ENCODE data around the gene NKAP.
"Not testable (repeated sequence)": the region's sequence is repeated elsewhere in the genome, so short reads cannot be mapped to it uniquely, and the experiment has no call there.

Gene NKAP

DNA sequence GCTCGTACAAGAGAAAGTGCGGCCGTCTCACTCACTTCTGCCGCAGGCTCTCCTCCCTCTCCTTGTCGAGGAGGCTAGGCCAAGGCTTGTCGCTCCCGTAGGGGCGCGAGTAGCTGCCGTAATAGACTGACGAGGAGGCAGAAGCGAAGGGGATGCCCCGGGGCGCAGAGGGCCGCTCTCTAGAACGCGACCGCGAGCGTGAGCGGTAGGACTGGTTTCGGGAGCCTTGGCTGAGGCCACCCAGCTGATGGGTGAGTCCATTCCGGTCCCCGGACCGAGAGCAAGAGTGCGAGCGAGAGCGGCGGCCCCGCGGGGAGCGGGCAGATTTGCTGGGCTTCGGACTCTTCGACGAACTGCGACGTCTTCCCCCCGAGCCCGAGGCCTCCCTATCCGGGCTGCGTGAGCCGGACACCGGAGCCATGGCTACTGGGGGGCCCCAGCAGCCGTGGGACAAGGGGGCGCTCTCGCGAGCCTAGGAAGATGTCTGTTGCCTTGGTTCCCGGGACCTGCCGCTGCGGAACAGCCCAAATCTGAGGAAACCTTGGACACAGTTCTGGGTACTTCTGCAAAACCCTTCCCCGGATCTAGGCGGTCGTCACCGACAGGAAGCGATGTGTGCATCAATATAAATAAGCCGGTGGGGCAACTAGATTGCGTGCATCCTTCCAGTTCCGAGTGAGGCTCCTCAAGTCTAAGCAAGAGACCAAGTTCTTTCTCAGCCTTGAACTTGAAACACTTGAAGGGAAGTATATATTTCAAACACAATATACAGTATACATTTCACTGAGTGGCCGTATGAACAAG is at the start of gene NKAP:
NKAP (minus strand) TSS at position 567 of the 804 bp plus-strand sequence; CDS start at position 421, 146 bp downstream.
- DNase-seq: peak; percentile 44

DNA sequence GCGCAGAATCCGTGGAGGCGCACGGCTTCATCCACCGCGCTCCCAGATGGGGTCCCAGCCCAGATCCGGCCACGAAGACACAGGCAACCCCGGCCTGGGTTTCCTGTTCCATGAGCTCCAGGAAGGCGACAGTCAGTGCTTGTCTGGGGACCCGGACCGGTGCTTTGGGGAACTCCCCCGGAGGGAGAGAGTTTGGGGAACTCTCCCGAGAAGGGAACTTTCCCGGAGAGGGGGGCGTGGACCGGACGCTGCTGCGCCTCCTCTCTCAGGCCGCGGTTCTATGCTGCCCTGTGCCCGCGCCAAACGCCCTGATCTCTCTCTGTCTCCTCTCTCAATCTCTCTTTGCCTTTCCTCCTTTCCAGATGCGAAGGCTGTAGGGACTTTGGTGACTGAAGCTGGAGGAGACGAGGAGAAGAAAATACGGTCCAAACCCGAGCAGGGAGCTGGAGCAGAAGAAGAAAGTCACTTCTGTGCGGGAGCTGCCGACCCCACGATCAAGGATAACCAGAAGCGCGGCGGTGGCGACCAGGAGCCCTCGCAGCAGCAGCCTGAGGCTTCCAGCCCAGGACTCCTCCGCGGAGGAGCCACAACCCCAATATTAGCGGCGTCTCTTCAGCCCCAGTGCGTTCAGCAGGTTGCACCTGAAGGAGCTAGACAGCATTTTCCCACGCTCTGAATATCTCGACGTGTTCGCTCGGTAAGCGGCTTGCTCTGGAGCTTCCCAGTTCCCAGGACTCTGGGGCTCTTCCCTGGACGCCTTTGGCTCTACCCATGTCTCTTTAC is 47.6 kb upstream of the NKAP start:
- no peak for DNase-seq

DNA sequence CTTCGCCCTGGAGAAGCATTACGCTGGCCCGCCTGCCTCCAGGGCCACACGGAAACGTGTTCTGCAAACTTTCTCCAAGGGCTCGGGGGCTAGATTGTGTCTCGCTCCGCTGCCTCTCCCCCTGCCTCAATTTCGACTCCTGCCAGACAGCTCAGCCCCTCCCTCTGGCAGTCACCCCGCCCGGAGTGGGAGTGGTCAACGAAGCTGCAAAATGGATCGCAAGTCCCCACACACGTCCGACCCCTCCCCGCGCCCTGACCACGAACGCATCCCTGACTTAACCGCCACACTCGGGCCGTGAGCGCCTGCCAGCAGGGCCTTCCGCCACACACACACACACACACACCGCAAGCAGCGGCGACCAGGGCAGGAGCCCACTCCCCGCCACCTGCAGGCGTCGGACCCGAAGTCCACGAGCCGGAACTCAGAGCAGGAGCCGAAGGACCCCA is 47.0 kb upstream of the NKAP start:
- DNase-seq: no peak

DNA sequence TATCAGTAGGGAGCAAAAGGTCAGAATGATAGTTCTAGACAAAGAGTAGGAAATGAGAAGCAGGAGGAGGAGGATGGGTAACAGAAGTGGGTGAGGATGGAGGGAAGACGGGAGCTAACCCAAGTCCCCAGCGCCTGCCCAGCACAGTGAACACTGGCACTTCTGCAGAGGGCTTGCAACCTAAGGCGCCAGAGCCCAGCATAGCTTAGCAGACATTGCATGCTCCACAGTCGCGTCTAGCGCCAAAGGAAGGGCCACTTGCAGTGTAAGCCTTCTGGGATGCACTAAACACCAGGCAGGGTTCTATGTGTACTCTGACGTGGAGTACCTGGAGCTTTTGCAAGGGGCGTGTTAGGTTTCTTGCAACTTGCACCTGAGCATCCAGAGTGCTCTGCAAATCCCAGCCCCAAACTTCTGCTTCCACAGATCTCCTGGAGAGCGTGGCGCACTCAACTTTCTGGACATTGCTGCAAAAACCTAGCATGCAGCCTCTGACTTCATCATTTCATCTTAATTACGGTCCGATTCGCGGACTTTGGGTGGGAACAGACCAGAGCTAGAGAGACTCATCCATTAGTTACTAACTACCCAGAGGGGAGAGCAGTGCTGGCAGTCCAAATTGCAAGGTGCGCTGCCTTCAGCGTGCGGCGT is 46.5 kb upstream of the NKAP start:
- no peak for DNase-seq

DNA sequence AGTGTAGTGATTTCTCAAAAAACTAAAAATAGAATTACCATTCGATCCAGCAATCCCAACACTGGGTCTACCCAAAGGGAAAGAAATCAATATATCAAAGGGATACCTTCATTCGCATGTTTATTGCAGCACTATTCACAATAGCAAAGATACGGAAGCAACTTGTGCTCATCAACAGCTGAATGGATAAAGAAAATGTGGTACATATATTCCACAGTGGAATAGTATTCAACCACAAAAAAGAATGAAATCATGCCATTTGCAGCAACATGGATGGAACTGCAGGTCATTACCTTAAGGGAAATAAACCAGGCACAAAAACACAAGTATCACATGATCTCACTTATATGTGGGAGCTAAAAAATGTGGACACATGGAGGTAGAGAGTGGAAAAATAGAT is 42.7 kb upstream of the NKAP start:
- DNase-seq: no peak

DNA sequence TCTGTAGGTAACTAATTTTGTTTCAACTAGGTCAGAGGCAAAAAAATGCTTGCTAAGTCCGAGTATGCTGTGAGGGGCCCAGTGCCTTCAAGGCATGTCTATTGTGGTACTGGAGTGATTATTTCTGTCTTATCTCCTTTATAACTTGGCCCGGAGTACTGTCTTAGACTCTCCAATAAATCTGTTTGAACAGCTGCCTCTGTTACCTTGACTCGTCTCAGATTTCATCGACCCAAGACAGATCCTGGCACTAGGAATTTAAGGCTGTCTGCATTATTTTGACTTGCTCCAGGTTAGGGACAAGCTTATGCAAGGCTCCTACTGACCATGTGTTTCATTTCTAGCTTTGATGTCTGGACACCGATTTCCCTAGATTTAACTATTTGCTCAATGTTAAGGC is 41.1 kb upstream of the NKAP start:
- DNase-seq: no peak

DNA sequence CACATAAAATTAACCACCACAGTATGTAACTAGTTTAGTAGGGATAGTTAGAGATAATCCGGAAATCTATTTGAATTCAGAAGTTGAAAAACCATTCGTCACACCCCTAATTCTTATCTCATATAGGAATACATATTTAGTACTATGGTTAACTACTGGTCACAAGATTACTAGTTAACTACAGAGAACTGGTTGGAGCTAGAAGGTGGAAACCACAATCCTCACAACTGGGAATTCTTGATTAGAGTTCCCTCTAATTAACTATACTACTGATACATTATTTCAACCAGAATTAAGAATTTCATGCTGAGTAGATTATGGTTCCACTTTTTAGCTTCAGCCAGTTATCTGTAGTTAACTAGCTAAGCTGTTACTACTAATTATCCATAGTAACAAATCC is 39.9 kb upstream of the NKAP start:
- no peak for DNase-seq

DNA sequence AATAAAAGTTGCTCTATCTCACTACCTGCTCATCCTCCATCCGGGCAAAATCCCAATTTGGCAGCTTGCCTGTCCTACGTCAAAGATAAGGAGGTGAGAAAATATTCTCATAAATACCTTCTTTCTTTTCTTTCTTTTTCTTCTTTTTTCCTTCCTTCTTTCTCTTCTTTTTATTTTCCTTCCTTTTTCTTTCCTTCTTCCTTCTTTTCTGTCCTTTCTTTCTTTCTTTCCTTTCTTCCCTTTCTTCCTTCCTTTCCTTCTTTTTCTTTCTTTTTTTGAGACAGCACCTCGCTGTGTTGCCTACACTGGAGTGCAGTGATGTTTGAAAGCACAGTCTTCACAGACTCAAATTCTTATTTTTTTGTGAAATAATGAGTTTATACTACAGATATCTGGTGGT is 38.6 kb upstream of the NKAP start:
- DNase-seq: no peak

DNA sequence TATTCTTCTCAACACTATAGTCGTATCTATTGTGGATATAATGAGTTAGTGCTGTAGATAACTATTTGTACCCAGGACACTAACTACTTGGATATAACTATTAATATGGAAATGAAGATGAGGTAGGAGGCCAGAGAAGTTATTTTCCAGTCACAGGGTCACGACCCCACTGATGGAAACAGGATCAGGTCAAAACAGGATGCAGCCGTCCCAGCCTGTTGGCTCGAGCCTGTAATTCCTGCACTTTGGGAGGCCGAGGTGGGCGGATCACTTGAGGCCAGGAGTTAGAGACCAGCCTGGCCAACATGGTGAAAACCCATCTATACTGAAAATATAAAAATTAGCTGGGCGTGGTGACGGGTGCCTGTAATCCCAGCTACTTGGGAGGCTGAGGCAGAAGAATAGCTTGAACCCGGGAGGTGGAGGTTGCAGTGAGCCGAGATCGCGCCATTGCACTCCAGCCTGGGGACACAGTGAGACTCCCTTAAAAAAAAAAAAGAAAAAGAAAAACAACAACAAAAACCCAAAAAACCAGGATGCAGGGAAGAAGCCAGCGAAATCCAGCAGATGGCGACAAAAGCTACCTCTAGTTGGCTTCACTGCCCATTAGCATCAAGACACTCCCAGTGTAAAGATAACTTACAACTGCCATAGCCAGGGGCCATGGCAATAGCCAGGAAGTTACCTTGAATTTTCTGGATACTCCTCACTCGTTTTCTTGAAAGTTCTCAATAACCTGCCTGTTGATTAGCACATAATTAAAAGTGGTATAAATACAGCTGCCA is 37.9 kb upstream of the NKAP start:
- no peak for DNase-seq

DNA sequence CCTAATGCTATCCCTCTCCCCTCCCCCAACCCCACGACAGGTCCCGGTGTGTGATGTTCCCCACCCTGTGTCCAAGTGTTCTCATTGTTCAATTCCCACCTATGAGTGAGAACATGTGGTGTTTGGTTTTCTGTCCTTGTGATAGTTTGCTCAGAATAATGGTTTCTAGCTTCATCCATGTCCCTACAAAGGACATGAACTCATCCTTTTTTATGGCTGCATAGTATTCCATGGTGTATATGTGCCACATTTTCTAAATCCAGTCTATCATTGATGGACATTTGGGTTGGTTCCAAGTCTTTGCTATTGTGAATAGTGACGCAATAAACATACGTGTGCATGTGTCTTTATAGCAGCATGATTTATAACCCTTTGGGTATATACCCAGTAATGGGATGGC is 33.6 kb upstream of the NKAP start:
- DNase-seq: not testable (repeated sequence)

DNA sequence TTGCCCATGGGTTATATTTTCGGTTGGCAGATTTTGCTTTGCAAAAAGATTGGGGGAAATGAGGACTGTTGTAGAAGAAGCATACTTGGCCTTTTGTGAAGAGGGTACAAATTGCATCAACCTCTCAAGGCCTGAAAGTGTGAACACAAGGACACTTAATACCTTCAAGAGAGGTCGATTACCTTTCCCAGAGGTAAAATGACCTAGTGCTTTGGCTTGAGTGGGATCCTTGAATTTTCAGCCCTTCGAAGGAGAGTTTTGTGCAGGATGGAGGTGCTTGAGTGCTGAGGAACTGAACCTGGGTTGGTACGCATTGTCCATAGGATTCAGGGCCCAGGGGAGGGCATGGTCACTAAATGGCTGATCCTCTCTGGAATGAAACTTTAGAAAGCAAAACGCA is 27.6 kb upstream of the NKAP start:
- no peak for DNase-seq

DNA sequence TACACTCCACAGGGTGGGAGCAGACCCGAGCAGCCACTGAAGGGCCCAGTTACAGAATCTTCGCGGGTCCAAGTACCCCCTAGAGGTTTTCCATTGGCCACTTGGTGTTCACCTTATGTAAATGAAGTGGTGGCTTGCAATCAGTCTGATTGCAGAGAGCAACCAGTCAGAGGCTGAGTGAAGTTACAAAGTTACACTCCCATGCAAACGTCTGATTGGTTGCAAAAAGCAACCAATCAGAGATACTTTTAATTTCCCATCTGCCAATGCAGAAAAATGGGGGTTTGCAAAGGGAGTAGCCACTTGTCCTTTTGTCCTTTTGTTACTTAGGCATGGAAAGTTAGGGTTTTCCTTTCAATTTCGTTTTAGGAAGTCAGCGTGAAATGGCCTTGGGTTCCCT is 27.0 kb upstream of the NKAP start:
- no peak for DNase-seq

DNA sequence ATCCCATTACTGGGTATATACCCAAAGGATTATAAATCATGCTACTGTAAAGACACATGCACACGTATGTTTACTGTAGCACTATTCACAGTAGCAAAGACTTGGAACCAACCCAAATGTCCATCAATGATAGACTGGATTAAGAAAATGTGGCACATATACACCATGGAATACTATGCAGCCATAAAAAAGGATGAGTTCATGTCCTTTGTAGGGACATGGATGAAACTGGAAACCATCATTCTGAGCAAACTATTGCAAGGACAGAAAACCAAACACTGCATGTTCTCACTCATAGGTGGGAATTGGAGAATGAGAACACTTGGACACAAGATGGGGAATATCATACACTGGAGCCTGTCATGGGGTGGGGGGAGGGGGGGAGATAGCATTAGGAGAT is 23.3 kb upstream of the NKAP start:
- DNase-seq: not testable (repeated sequence)

DNA sequence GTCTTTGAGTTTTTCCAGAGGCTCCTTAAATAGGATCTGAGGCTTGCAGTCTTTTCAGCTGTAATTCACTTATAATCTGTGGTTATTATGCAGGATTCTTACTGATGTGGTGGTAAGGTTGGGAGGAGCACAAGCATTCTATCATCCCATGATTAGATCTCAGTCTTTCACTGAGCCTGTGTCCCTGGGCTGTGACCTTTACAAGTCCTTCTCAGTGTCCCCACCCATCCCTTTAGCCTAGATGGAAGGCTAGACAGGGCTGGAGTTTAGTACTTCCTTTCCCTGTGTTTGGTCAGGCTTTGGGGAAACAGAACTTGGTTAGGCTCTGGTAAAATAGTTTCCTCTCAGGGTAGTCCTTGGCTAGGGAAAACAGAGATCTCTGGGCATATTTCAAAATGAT is 17.1 kb upstream of the NKAP start:
- DNase-seq: no peak

DNA sequence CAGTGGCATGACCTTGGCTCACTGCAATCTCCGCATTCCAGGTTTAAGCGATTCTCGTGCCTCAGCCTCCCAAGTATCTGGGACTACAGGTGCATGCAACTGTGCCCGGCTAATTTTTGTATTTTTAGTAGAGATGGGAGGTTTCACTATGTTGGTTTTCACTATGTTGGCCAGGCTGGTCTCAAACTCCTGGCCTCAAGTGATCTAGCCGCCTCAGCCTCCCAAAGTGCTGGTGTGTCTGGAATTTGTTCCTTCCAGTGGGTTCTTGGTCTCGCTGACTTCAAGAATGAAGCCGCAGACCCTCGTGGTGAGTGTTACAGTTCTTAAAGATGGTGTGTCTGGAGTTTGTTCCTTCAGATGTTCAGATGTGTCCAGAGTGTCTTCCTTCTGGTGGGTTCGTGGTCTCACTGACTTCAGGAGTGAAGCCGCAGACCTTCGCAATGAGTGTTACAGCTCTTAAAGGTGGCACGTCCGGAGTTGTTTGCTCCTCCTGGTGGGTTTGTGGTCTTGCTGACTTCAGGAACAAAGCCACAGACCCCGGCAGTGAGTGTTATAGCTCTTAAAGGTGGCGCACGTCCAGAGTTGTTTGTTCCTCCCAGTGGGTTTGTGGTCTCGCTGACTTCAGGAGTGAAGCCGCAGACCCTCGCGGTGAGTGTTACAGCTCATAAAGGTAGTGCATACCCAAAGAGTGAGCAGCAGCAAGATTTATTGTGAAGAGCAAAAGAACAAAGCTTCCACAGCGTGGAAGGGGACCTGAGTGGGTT is 12.4 kb upstream of the NKAP start:
- DNase-seq: not testable (repeated sequence)

DNA sequence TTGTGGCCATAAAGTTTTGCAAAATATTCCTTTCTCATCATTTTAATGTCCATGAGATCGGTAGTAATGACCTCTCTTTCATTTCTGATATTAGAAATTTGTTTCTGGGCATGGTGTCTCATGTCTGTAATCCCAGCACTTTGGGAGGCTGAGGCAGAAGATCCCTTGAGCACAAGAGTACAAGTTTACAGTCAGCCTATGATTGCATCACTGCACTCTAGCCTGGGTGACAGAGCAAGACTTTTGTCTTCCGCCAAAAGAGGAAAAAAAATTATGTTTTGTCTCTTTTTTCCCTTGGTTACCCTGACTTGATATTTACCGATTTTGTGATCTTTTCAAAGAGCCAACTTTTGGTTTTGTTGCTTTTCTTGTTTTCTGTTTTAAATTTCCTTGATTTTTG is 10.8 kb upstream of the NKAP start:
- DNase-seq: no peak

DNA sequence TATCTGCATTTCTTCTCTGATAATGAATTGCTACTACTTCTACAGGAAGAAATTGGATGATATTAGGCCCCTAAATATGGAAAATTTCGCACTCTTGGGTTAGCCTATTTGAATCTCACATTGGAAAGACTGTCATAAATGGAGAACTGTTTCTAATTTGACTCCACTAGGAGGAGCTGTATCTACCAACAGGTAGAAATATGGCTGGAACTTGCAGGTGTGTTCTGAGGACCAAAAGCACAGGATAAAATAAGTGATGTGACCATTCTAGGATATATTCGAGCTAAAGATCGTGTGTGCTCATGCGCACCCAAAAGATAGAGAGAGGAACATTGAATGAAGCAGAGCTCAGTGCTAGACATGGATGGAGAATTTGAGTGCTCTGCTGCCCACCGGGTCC is 4.8 kb upstream of the NKAP start:
- no peak for DNase-seq

DNA sequence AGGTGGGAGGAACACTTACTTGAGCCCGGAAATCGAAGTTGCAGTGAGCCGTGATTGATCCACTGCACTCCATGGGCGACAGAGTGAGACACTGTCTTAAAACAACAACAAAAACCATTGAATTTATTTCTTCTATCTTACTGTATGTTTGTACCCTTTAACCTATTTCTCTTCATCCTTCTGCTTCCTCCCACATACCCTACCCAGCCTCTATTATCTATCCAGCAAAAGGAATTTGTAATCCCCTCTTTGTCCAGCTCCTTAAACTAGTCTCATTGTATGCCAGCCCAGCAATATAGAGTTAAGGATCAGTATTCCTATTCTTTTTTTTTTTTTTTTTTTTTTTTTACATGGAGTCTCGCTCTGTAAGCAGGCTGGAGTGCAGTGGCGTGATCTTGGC is 1.9 kb upstream of the NKAP start:
- DNase-seq: no peak

DNA sequence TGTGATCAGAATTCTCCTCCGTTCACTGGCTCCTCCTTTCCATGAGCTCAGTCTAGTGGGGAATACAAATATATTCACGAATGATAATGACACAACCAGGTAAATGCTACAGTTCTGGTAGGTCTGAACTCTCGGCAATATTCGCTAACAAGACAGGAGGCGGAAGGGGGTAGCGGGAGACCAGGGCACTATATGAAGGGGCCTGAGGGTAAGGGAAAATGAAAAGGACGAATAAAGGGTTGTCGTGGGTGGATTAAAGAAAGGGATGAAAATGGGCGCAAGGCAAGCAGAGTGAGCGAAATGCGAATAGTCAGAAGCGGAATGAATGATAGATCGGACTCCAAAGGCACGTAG is 743 bp downstream of the NKAP start:
- no peak for DNase-seq

DNA sequence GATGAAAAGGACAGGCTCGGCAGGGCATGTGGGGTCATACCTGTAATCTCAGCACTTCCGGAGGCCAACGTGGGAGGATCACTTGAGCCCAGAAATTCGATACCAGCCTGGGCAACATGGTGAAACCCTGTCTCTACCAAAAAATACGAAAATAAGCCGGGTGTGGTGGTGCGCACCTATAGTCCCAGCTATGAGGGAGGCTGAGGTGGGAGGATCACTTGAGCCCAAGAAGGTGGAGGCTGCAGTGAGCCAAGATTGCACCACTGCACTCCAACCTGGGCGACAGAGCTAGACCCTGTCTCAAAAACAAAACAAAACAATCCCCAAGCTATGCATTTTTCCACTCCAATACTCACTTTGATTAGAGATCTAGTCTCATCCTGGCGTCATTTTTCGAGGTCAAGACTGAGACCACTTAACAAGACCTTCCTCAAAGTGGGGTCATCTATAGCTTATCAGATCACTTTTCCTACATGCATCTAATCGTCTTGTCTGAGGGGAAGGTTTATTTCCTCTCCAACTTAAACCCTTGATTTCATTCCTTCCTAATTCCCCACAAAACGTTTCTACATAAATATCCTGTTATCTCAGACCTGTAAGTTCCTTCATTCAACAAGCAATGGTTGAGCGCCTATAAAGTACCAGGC is 1.3 kb downstream of the NKAP start:
- DNase-seq: no peak

DNA sequence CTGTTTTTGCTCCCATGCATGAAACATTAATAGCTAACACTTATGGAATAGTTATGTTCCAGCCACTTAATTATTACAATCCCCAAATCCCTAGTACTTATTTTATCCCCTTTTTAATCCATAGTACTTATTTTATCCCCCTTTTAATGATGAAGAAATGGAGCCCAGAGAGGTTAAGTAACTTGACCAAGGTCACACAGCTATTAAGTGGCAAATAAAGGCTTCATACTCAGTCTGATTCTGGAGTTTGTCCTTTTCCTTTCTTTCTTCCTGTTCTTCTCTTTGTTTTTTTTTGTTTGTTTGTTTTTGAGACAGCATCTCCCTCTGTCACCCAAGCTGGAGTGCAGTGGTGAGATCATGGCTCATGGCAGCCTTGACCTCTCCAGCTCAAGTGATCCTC is 2.2 kb downstream of the NKAP start:
- no peak for DNase-seq
